GM19438 (cell line): ENCODE results near the gene GALK2.
"Not testable (repeated sequence)": the region's sequence is repeated elsewhere in the genome, so short reads cannot be mapped to it uniquely, and the experiment has no call there.

ENCODE experiments used
- ATAC-seq: cut with Tn5 transposase; IDR thresholded peaks from one replicate; pipeline ENCODE4 v1.9.1; 2021; ENCODE audit warnings: low read depth; ENCODE audit not compliant: unreplicated experiment

The GALK2 gene

DNA sequence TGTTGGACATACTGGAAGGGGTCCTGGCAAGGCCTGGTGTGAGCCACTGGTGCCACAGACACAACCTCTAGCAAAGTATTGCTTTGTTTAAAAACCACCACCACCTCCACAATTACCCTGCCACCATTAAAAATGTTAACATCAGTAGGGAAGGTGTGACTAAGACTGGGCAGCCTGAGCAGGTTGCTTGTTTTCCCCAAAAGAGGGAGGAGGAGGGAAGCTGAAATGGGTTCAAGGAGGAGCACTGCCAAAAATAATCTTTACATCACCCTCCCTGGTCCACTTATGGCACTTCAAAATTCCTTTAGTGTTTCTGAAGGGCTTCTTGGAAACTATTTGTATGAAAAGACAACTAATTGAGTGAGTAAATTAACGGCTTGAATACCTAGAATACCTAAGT is 153.2 kb downstream of the GALK2 start:
- ATAC-seq, result no peak

DNA sequence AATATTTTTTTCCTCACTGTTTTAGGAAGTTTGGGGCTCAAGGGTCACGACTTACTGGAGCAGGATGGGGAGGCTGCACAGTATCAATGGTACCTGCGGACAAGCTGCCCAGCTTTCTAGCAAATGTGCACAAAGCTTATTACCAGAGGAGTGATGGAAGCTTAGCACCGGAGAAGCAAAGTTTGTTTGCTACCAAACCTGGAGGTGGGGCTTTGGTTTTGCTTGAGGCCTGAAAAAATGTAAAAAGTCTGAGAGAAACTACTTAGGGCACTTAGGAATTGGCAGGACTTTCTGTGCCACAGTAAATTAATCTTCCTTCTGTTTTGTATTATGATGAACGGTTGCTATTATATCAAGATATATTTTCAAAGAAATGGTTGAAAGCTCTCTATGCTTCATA is 157.9 kb downstream of the GALK2 start:
- ATAC-seq, result no peak

DNA sequence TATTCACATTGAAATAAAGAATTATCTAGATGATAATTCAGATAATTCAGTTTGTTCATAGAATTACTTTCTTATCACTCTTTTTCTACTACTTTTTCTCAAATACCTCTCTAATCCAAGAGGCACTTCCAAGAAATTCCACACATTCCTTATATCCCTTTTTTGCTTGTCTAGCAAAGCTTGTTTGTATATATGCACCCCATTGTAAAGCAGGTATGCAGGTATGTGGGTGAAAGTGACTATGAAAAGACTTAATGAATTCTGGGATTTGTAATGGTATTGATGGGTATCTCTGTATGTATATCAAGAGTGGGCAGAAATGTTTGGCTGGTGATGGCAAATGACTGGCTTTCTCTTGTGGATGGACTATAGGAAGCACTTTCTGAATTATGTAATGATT is 158.9 kb downstream of the GALK2 start:
- ATAC-seq, result no peak

- ATAC-seq, result no peak
Measured at GRCh38 chr15:49330166-49330565, 160.1 kb downstream of the GALK2 start.

- ATAC-seq, result no peak
Measured at GRCh38 chr15:49331442-49331841, 161.4 kb downstream of the GALK2 start.

- ATAC-seq, result no peak
Measured at GRCh38 chr15:49331951-49332350, 161.9 kb downstream of the GALK2 start.

DNA sequence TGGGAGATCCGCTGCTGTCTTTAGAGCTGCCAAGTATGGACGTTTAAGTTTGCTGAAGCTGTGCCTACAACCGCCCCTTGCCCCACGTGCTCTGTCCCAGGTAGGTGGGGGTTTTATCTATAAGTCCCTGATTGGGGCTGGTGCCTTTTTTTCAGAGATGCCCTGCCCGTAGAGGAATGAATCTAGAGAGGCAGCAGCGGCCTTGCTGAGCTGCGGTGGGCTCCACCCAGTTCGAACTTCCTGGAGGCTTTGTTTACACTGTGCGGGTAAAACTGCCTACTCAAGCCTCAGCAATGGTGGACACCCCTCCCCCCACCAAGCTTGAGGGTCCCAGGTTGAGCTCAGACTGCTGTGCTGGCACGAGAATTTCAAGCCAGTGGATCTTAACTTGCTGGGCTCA is 169.6 kb downstream of the GALK2 start:
- ATAC-seq, result no peak

DNA sequence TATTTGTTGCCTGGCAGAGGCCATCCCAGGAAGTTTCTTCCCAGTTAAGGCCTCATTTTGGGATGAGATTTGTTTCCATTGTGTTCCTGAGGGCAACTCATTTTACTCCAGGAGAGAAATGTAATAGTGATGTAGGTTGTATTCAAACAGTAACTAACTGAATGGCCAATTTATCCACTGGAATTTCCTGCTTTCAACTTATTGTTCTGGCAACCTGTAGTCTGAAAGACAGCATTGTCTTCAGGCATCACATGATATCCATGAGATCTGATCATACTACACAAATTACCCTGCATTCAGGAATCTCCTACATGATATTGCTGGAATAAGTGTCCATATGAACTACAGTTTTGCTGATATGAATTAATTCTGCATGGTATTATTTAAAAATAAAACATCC is 173.5 kb downstream of the GALK2 start:
- no peak for ATAC-seq

DNA sequence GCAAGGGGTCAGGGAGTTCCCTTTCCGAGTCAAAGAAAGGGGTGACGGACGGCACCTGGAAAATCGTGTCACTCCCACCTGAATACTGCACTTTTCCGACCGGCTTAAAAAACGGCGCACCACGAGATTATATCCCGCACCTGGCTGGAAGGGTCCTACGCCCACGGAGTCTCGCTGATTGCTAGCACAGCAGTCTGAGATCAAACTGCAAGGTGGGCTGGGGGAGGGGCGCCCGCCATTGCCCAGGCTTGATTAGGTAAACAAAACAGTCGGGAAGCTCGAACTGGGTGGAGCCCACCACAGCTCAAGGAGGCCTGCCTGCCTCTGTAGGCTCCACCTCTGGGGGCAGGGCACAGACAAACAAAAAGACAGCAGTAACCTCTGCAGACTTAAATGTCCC is 184.4 kb downstream of the GALK2 start:
- not testable (repeated sequence) for ATAC-seq

DNA sequence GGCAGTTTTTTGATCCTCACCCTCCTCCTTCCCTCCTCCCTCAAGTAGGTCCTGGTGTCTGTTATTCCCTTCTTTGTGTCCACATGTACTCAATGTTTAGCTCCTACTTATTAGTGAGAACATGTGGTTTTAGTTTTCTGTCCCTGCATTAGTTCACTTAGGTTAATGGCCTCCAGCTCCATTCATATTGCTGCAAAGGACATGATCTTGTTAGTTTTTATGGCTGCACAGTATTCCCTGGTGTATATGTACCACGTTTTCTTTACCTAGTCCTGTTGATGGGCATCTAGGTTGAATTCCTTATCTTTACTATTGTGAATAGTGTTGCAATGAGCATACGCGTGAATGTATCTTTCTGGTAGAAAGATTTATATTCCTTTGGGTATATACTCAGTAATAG is 191.3 kb downstream of the GALK2 start:
- no peak for ATAC-seq

- ATAC-seq, result no peak
Measured at GRCh38 chr15:49366496-49366895, 196.4 kb downstream of the GALK2 start.

DNA sequence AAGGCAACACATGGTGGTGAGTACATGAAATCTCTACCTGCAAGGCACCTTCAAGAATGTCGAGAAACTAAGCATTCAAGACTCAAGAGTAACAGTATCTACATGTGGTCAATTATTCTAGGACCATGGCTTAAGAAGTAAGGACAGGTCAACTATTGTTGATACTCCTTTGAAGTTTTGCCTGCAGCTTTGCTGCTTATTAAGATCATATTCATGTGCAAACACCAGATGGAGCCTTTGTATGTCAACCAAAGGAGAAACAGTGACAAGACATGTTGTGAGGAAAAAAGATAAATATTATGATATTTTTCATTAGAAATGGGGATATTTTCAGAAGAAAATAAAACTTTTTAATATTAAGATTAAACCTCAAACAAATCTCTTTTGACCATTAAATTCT is 200.7 kb downstream of the GALK2 start:
- ATAC-seq, result no peak

DNA sequence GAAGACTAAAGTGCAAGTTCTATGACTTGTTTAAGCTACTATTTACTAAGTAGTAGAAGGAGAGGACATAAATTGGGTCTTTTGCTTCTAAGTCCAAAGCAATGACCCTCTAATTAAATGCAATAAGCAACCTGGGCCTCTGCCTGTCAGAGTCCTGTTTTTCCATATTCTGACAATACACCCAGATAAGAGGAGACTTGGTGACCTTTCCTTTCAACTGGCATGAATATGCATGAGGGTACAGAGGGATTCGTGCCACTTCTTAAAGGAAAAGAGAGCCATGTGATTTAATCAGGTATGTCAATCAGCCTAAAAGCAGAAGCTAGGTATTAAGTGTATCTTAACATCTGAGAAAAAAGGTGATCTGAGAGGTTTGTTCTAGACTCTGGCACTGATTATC is 202.3 kb downstream of the GALK2 start:
- ATAC-seq, result no peak

DNA sequence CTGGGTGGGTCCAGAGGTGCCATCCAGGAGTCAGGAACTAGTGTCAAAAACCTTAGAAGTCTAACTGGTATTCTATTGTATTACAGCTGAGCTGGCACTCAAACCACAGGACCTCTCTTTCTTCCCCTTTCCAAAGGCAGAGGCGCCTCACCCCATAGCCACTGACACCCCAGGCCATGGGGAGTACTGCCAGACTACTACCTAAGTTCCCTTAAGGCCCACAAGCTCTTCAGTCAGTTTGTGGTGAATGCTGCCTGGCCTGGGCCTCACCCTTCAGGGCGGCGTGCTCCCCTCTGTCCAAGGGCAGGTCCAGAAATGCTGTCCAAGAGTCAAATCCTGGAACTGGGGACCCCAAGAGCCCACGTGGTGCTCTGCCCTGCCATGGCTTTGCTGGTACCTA is 209.9 kb downstream of the GALK2 start:
- no peak for ATAC-seq

DNA sequence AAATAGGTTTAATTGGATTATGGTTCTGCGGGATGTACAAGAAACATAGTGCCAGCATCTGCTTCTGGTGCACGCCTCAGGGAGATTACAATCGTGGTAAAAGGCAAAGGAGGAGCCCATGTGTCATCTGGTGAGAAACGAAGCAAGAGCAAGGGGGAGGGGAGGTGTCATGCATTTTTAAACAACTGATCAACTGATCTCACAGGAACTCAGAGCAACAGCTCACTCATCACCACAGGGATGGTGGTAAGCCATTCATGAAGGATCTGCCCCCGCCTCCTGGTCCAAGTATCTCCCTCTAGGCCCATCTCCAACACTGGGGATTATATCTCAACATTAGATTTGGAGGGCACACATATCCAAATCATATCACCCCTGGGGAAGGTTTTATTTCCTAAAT is 210.9 kb downstream of the GALK2 start:
- no peak for ATAC-seq
